HG03025 (cell line): ENCODE measurements around the gene MYH10.

ENCODE experiments used
- ATAC-seq: cut with Tn5 transposase; IDR thresholded peaks from one replicate; pipeline ENCODE4 v1.9.1; 2021; ENCODE audit warnings: mild to moderate bottlenecking, moderate library complexity; ENCODE audit not compliant: unreplicated experiment, low FRiP score

The MYH10 gene

GRCh38 chr17:8610558-8610957 is 20.0 kb downstream of the MYH10 start:
- ATAC-seq, result no peak

- ATAC-seq, result no peak
Measured at GRCh38 chr17:8609910-8610309, 20.6 kb downstream of the MYH10 start.

- ATAC-seq, result no peak
Measured at GRCh38 chr17:8608001-8608400, 22.5 kb downstream of the MYH10 start.

- ATAC-seq, result no peak
Measured at GRCh38 chr17:8606401-8606800, 24.1 kb downstream of the MYH10 start.

GRCh38 chr17:8602679-8603078 is 27.8 kb downstream of the MYH10 start:
- ATAC-seq, result no peak

GRCh38 chr17:8599351-8600011 is 31.0 kb downstream of the MYH10 start:
- ATAC-seq, result no peak

- ATAC-seq, result no peak
Measured at GRCh38 chr17:8598913-8599312, 31.6 kb downstream of the MYH10 start.

- no peak for ATAC-seq
Measured at GRCh38 chr17:8593830-8594229, 36.7 kb downstream of the MYH10 start.

GRCh38 chr17:8593276-8593675 is 37.2 kb downstream of the MYH10 start:
- no peak for ATAC-seq

GRCh38 chr17:8588877-8589554 is 41.5 kb downstream of the MYH10 start:
- no peak for ATAC-seq

- no peak for ATAC-seq
Measured at GRCh38 chr17:8586766-8587165, 43.8 kb downstream of the MYH10 start.

- ATAC-seq, result no peak
Measured at GRCh38 chr17:8585911-8586310, 44.6 kb downstream of the MYH10 start.

- ATAC-seq, result no peak
Measured at GRCh38 chr17:8583954-8584353, 46.6 kb downstream of the MYH10 start.

- no peak for ATAC-seq
Measured at GRCh38 chr17:8580952-8581658, 49.4 kb downstream of the MYH10 start.

GRCh38 chr17:8577868-8578267 is 52.7 kb downstream of the MYH10 start:
- no peak for ATAC-seq

- no peak for ATAC-seq
Measured at GRCh38 chr17:8576559-8577294, 53.8 kb downstream of the MYH10 start.

GRCh38 chr17:8574687-8575086 is 55.8 kb downstream of the MYH10 start:
- no peak for ATAC-seq

GRCh38 chr17:8572764-8573163 is 57.8 kb downstream of the MYH10 start:
- no peak for ATAC-seq

GRCh38 chr17:8563981-8564602 is 66.4 kb downstream of the MYH10 start:
- no peak for ATAC-seq

GRCh38 chr17:8563024-8563776 is 67.3 kb downstream of the MYH10 start:
- ATAC-seq, result no peak
